Fibroblast of lung (primary cell): Measurements from ENCODE around the gene THRB.

Source experiments
- CTCF ChIP-seq, 2 donors: IDR thresholded peaks in 1 of 2; conservative IDR thresholded peaks in 1 of 2; 1 replicate in 1 of 2; 2 replicates in 1 of 2; pipeline ENCODE4 v1.5.1; 2011 to 2012; ENCODE audit warnings: low read length in 2 of 2, control low read depth in 1 of 2, inconsistent platforms in 1 of 2, low read depth in 1 of 2, mild to moderate bottlenecking in 1 of 2
- EZH2 ChIP-seq: IDR thresholded peaks from 2 replicates; pipeline ENCODE4 v1.5.1; 2012; ENCODE audit warnings: low read length, control low read depth, mild to moderate bottlenecking; ENCODE audit errors: missing control alignments

- TF ChIP-seq EZH2 = no peak
- TF ChIP-seq CTCF (conservative IDR thresholded peaks at IDR 0.05 in 1 of 2, IDR thresholded peaks at IDR 0.05 in 1 of 2; ENCODE audit: low read depth in 1 of 2, low read length in 2 of 2) = no peak
Observed at GRCh38 chr3:24155276-24155675, 339.4 kb downstream of the THRB start.
